ENCODE results near the gene PWP1.

DNA sequence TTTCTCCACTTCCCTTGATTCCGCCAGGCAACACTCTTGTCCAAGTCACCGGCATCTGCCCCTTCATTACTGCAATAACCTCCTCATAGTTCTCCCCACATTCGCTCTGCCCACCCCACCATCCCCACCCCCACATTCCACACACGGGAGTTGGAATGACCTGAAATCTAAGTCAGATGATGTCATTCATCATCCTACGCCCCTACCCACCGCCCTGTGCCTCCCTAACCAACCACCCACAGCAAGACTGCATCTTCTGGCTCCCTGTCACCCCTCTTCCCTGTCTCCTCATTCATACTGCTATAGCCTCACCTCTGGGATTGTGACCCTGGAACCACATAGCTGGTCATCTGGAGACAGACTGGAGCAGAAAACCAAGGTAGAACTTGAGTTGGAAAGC lies 7.9 kb upstream of the PWP1 start:
- TF ChIP-seq POLR2AphosphoS5 (IDR thresholded peaks at IDR 0.05; ENCODE audit: low read length) = no peak
- TF ChIP-seq EZH2 (IDR thresholded peaks at IDR 0.05; ENCODE audit: borderline replicate concordance, control insufficient read depth, low read depth, low read length) = no peak
- TF ChIP-seq YY1 (IDR thresholded peaks at IDR 0.05; ENCODE audit: low read depth, low read length) = no peak
- TF ChIP-seq PML (IDR thresholded peaks at IDR 0.05; ENCODE audit: low read length) = no peak
- TF ChIP-seq, protein P1, sequence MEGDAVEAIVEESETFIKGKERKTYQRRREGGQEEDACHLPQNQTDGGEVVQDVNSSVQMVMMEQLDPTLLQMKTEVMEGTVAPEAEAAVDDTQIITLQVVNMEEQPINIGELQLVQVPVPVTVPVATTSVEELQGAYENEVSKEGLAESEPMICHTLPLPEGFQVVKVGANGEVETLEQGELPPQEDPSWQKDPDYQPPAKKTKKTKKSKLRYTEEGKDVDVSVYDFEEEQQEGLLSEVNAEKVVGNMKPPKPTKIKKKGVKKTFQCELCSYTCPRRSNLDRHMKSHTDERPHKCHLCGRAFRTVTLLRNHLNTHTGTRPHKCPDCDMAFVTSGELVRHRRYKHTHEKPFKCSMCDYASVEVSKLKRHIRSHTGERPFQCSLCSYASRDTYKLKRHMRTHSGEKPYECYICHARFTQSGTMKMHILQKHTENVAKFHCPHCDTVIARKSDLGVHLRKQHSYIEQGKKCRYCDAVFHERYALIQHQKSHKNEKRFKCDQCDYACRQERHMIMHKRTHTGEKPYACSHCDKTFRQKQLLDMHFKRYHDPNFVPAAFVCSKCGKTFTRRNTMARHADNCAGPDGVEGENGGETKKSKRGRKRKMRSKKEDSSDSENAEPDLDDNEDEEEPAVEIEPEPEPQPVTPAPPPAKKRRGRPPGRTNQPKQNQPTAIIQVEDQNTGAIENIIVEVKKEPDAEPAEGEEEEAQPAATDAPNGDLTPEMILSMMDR (IDR thresholded peaks at IDR 0.05 in 2 of 3, conservative IDR thresholded peaks at IDR 0.05 in 1 of 3; ENCODE audit: control insufficient read depth in 2 of 3, extremely low read depth in 1 of 3, insufficient read depth in 1 of 3, low read depth in 3 of 3, low read length in 3 of 3) = no peak
- no peak for TF ChIP-seq SIX5 (IDR thresholded peaks at IDR 0.05; ENCODE audit: low read depth, low read length, severe bottlenecking)
- TF ChIP-seq ZBED1 (IDR thresholded peaks at IDR 0.05; ENCODE audit: borderline replicate concordance) = no peak
- no peak for TF ChIP-seq CHD2 (IDR thresholded peaks at IDR 0.05; ENCODE audit: borderline replicate concordance, low read depth, low read length)
- no peak for TF ChIP-seq EP300 (IDR thresholded peaks at IDR 0.05; ENCODE audit: borderline replicate concordance in 1 of 2, control insufficient read depth in 1 of 2, low read depth in 2 of 2, low read length in 2 of 2)
- no peak for TF ChIP-seq CHD1 (IDR thresholded peaks at IDR 0.05; ENCODE audit: low read depth, low read length)
- TF ChIP-seq MAX (IDR thresholded peaks at IDR 0.05; ENCODE audit: low read depth, low read length) = no peak
- TF ChIP-seq BHLHE40 (IDR thresholded peaks at IDR 0.05; ENCODE audit: borderline replicate concordance in 1 of 2, low read depth in 2 of 2, low read length in 1 of 2) = no peak

Data from GM12878 (cell line).